IMR-90 (cell line): Measurements from ENCODE around the gene MPND. TPM values are rescaled to one million over a fixed set of nuclear protein-coding genes. Genes with fewer than 3 reads are reported as not detected.

Experiments
- ATAC-seq: fragments of 200-7000 bp; cut with Tn5 transposase; 2 replicates; pipeline ENCODE4 v1.9.1; 2020; ENCODE audit warnings: low read depth, mild to moderate bottlenecking, moderate library complexity
- BruUV-seq: library from RNA; stranded (reverse); fragments of 400-500 nt; replicated peaks from 2 replicates; lab custom pipeline; 2021; lab: Mats Ljungman, UMichigan
- CTCF ChIA-PET: fragments of 300-600 bp; formaldehyde crosslinking; extraction: SDS; loops from one replicate; lab custom pipeline; 2021; ENCODE audit warnings: antibody characterized with exemption; lab: Yijun Ruan, JAX
- POLR2A ChIA-PET: fragments of 300-600 bp; sonication (Branson Sonifier 250); formaldehyde crosslinking; loops from one replicate; lab custom pipeline; 2022; ENCODE audit warnings: antibody characterized with exemption; ENCODE audit not compliant: unreplicated experiment; lab: Charles Lee
- DNase-seq: peaks from one replicate; pipeline ENCODE4 v3.0.0; 2013
- H2AFZ ChIP-seq: replicated peaks from 2 replicates; pipeline ENCODE3; 2013; ENCODE audit warnings: low read length, mild to moderate bottlenecking; ENCODE audit not compliant: poor library complexity
- H2AK5ac ChIP-seq: 2 replicates; pipeline ENCODE4 v1.6.1; 2013; ENCODE audit warnings: low read depth, low read length, inconsistent platforms
- H2AK9ac ChIP-seq: replicated peaks from 2 replicates; pipeline ENCODE3; 2013; ENCODE audit warnings: mild to moderate bottlenecking, low read depth, low read length, moderate library complexity; ENCODE audit not compliant: poor library complexity
- H2BK120ac ChIP-seq: 2 replicates; pipeline ENCODE4 v1.6.1; 2013; ENCODE audit warnings: low read depth, low read length, inconsistent platforms
- H2BK15ac ChIP-seq: 3 replicates; pipeline ENCODE4 v1.6.1; 2013; ENCODE audit warnings: low read depth, low read length, inconsistent platforms
- H2BK20ac ChIP-seq: 2 replicates; pipeline ENCODE4 v1.6.1; 2013; ENCODE audit warnings: low read depth, mild to moderate bottlenecking, inconsistent platforms, low read length, moderate library complexity
- H2BK5ac ChIP-seq: 2 replicates; pipeline ENCODE4 v1.6.1; 2013; ENCODE audit warnings: mild to moderate bottlenecking, low read depth, low read length, inconsistent platforms; ENCODE audit not compliant: poor library complexity, severe bottlenecking
- H3K14ac ChIP-seq: replicated peaks from 2 replicates; pipeline ENCODE4 v1.6.1; 2013; ENCODE audit warnings: low read depth, low read length, inconsistent platforms
- H3K18ac ChIP-seq: 2 replicates; pipeline ENCODE4 v1.6.1; 2013; ENCODE audit warnings: low read depth, low read length, control low read depth
- H3K23ac ChIP-seq: 2 replicates; pipeline ENCODE4 v1.6.1; 2013; ENCODE audit warnings: low read depth, low read length, inconsistent platforms
- H3K27ac ChIP-seq: 2 replicates; pipeline ENCODE4 v1.5.1; 2013; ENCODE audit warnings: mild to moderate bottlenecking, control low read depth, low read length; ENCODE audit not compliant: insufficient read depth
- H3K27me3 ChIP-seq: 2 replicates; pipeline ENCODE4 v1.6.1; 2013; ENCODE audit warnings: low read length; ENCODE audit not compliant: control insufficient read depth, insufficient read depth
- H3K36me3 ChIP-seq: 2 replicates; pipeline ENCODE4 v1.6.1; 2013; ENCODE audit warnings: low read length, mixed read lengths; ENCODE audit not compliant: control insufficient read depth, insufficient read depth
- H3K4ac ChIP-seq: 2 replicates; pipeline ENCODE4 v1.6.1; 2013; ENCODE audit warnings: low read depth, low read length, inconsistent platforms
- H3K4me1 ChIP-seq: 2 replicates; pipeline ENCODE4 v1.6.1; 2013; ENCODE audit warnings: low read length, mixed read lengths; ENCODE audit not compliant: control insufficient read depth, insufficient read depth
- H3K4me2 ChIP-seq: 2 replicates; pipeline ENCODE4 v1.6.1; 2013; ENCODE audit warnings: low read depth, mild to moderate bottlenecking, control low read depth, low read length, moderate library complexity
- H3K4me3 ChIP-seq: 2 replicates; pipeline ENCODE4 v1.5.1; 2013; ENCODE audit warnings: low read depth, mild to moderate bottlenecking, control low read depth, low read length, moderate library complexity; ENCODE audit not compliant: insufficient read depth
- H3K56ac ChIP-seq: 2 replicates; pipeline ENCODE4 v1.6.1; 2013; ENCODE audit warnings: low read length, inconsistent platforms; ENCODE audit not compliant: insufficient read depth; ENCODE audit errors: extremely low read depth
- H3K79me1 ChIP-seq, 2 experiments: 2 replicates each; pipeline ENCODE4 v1.6.1; 2013; ENCODE audit warnings: low read length in 2 of 2, inconsistent platforms in 1 of 2, low read depth in 1 of 2
- H3K9ac ChIP-seq: 2 replicates; pipeline ENCODE4 v1.6.1; 2013; ENCODE audit warnings: low read depth, low read length, control low read depth
- H3K9me1 ChIP-seq: 2 replicates; pipeline ENCODE4 v1.6.1; 2013; ENCODE audit warnings: low read length, inconsistent platforms; ENCODE audit not compliant: insufficient read depth
- H3K9me3 ChIP-seq: 2 replicates; pipeline ENCODE4 v1.6.1; 2013; ENCODE audit warnings: low read length; ENCODE audit not compliant: control insufficient read depth, insufficient read depth
- H4K20me1 ChIP-seq: 2 replicates; pipeline ENCODE4 v1.6.1; 2013; ENCODE audit warnings: low read length, inconsistent platforms; ENCODE audit not compliant: insufficient read depth
- H4K5ac ChIP-seq: 2 replicates; pipeline ENCODE4 v1.6.1; 2013; ENCODE audit warnings: mild to moderate bottlenecking, low read depth, low read length, control low read depth
- H4K8ac ChIP-seq, 2 experiments: 2 replicates each; pipeline ENCODE4 v1.6.1; 2013; ENCODE audit warnings: low read depth in 2 of 2, low read length in 2 of 2, control low read depth in 1 of 2, inconsistent platforms in 1 of 2
- H4K91ac ChIP-seq: 2 replicates; pipeline ENCODE4 v1.6.1; 2013; ENCODE audit warnings: low read depth, low read length, inconsistent platforms; ENCODE audit not compliant: insufficient read depth
- BHLHE40 ChIP-seq: fragments of 150-350 bp; IDR thresholded peaks from 2 replicates; pipeline ENCODE4 v1.6.1; 2016; ENCODE audit warnings: mild to moderate bottlenecking, low read depth, low read length
- CEBPB ChIP-seq: IDR thresholded peaks from 2 replicates; pipeline ENCODE4 v1.6.1; 2012; ENCODE audit warnings: low read depth, low read length, improper control_type of control experiment
- CHD1 ChIP-seq: IDR thresholded peaks from 2 replicates; pipeline ENCODE4 v1.6.1; 2012; ENCODE audit warnings: low read depth, low read length, improper control_type of control experiment
- CTCF ChIP-seq: conservative IDR thresholded peaks from 2 replicates; pipeline ENCODE4 v1.5.1; 2012; ENCODE audit warnings: mild to moderate bottlenecking, low read depth, low read length, improper control_type of control experiment
- ELK1 ChIP-seq: fragments of 150-350 bp; IDR thresholded peaks from 2 replicates; pipeline ENCODE4 v1.6.1; 2016; ENCODE audit warnings: low read depth, mild to moderate bottlenecking, low read length, moderate library complexity, borderline replicate concordance
- FOS ChIP-seq: fragments of 150-350 bp; IDR thresholded peaks from 2 replicates; pipeline ENCODE4 v1.6.1; 2016; ENCODE audit warnings: low read depth, low read length
- MAFK ChIP-seq: IDR thresholded peaks from 2 replicates; pipeline ENCODE4 v1.6.1; 2012; ENCODE audit warnings: low read depth, low read length, improper control_type of control experiment
- MAZ ChIP-seq: IDR thresholded peaks from 2 replicates; pipeline ENCODE4 v1.6.1; 2012; ENCODE audit warnings: low read depth, mild to moderate bottlenecking, low read length, improper control_type of control experiment, moderate library complexity, borderline replicate concordance
- MXI1 ChIP-seq: IDR thresholded peaks from 2 replicates; pipeline ENCODE4 v1.6.1; 2012; ENCODE audit warnings: low read depth, mild to moderate bottlenecking, low read length, moderate library complexity, borderline replicate concordance
- NFE2L2 ChIP-seq: fragments of 150-350 bp; IDR thresholded peaks from 2 replicates; pipeline ENCODE4 v1.6.1; 2016; ENCODE audit warnings: low read depth, mild to moderate bottlenecking, low read length
- POLR2A ChIP-seq: IDR thresholded peaks from 2 replicates; pipeline ENCODE4 v1.6.1; 2012; ENCODE audit warnings: mild to moderate bottlenecking, low read depth, low read length
- RAD21 ChIP-seq: IDR thresholded peaks from 2 replicates; pipeline ENCODE4 v1.6.1; 2012; ENCODE audit warnings: low read length, improper control_type of control experiment
- RCOR1 ChIP-seq: IDR thresholded peaks from 2 replicates; pipeline ENCODE4 v1.6.1; 2012; ENCODE audit warnings: mild to moderate bottlenecking, low read length, improper control_type of control experiment; ENCODE audit not compliant: insufficient replicate concordance
- RFX5 ChIP-seq: IDR thresholded peaks from 2 replicates; pipeline ENCODE4 v1.8.0; 2012; ENCODE audit warnings: low read depth, mild to moderate bottlenecking, low read length, moderate library complexity
- SMC3 ChIP-seq: fragments of 150-350 bp; IDR thresholded peaks from 2 replicates; pipeline ENCODE4 v1.6.1; 2016; ENCODE audit warnings: low read depth, mild to moderate bottlenecking, antibody characterized with exemption, low read length, moderate library complexity
- USF2 ChIP-seq: fragments of 150-350 bp; IDR thresholded peaks from 2 replicates; pipeline ENCODE4 v1.6.1; 2017; ENCODE audit warnings: mild to moderate bottlenecking, antibody characterized with exemption, low read length, low read depth
- WGBS, 2 experiments: methylation state at CpG; one replicate each; pipeline versions ENCODE4 v1.1.5 to v1.1.7; 2013; ENCODE audit warnings: missing lambda C conversion rate in 2 of 2; ENCODE audit not compliant: insufficient read length in 1 of 2; ENCODE audit errors: extremely low coverage in 2 of 2; 5-methylcytosine and 5-hydroxymethylcytosine counted together
- dilution Hi-C: fragments of 300-500 bp; cut with HindIII; formaldehyde crosslinking; loops from one replicate; pipeline ENCODE4 v1.14.3; 2018; ENCODE audit warnings: low sequenced_read_pairs; ENCODE audit not compliant: unreplicated experiment
- in situ Hi-C: fragments of 300-500 bp; cut with MboI; formaldehyde crosslinking; loops from 3 replicates; pipeline ENCODE4 v1.14.3; 2019; ENCODE audit warnings: low sequenced_read_pairs, inconsistent platforms, mixed read lengths
- intact Hi-C: fragments of 100-400 bp; cut with micrococcal nuclease; formaldehyde crosslinking; loops from 2 replicates; pipeline ENCODE4 v1.10.0; 2022
- polyA plus RNA-seq, 3 experiments: library from polyadenylated mRNA; depleted of rRNA; stranded (reverse); fragments of >200 nt; gene quantifications; 2 replicates each; pipeline ENCODE4 v1.2.3, GENCODE V29; 2012; ENCODE audit warnings: low replicate concordance in 1 of 3
- total RNA-seq: library from RNA; depleted of rRNA; stranded (reverse); fragments of >200 nt; gene quantifications from 2 replicates; pipeline ENCODE4 v1.2.3, GENCODE V29; 2012

The MPND gene
- total and polyA plus RNA-seq, 2 of the 4 experiments (the other 2 are of a cell fraction): 2.3 to 8.1 TPM

- Histone ChIP-seq H2BK15ac (no peak overlapping the region), H3K18ac (no peak overlapping the region), H3K36me3 (peaks cover 31% of the 10 kb centered on the region), H3K4ac (no peak overlapping the region), H3K4me3 (no peak overlapping the region), H3K56ac (no peak overlapping the region), H3K9me3 (no peaks in the 10 kb centered on the region), H2AK5ac (no peak overlapping the region), H4K91ac (no peak overlapping the region), H3K79me1 (peaks cover 0 to 9% of the 10 kb centered on the region in 2 experiments; a peak in 3 of 4 replicates), H2BK20ac (no peak overlapping the region), H3K23ac (no peak overlapping the region), H3K9me1 (no peaks in the 10 kb centered on the region), H3K14ac (no peak overlapping the region), H3K4me2 (no peak overlapping the region), H3K27me3 (no peaks in the 10 kb centered on the region), H3K4me1 (peaks cover 10% of the 10 kb centered on the region; the same call in 1 of the 2 replicates), H2BK5ac (no peak overlapping the region), H2AFZ (no peak overlapping the region), H2AK9ac (peak overlapping the region; percentile 61), H4K20me1 (peaks cover 11% of the 10 kb centered on the region), H2BK120ac (no peak overlapping the region), H3K27ac (no peak overlapping the region), H3K9ac (no peak overlapping the region), H4K5ac (no peak overlapping the region), H4K8ac (no peak overlapping the region)
- dilution Hi-C loops (no loop called here), in situ Hi-C loops (no loop called here), intact Hi-C loops (no loop called here)
- ChIA-PET CTCF (no interaction called here), POLR2A (no interaction called here)
- TF ChIP-seq CHD1: no peak
- TF ChIP-seq SMC3: no peak
- no peak for TF ChIP-seq RFX5
- no peak for TF ChIP-seq NFE2L2
- no peak for TF ChIP-seq RCOR1
- TF ChIP-seq USF2: no peak
- TF ChIP-seq CTCF: no peak
- no peak for TF ChIP-seq MAFK
- TF ChIP-seq MAZ: no peak
- no peak for TF ChIP-seq POLR2A
- TF ChIP-seq BHLHE40: no peak
- TF ChIP-seq FOS: no peak
- TF ChIP-seq MXI1: no peak
- no peak for TF ChIP-seq CEBPB
- no peak for TF ChIP-seq ELK1
- TF ChIP-seq RAD21: no peak
- 96% methylated on average over 8 of the region's 23 CpGs; no CpG with 5 or more reads in 1 of the 2 experiments for WGBS, 2 experiments
- DNase-seq (no peak), ATAC-seq (no peak)
- no TSS peak for BruUV-seq
Observed at GRCh38 chr19:4357095-4357797, 13.9 kb downstream of the MPND start.
